CD4-positive, CD25-positive, alpha-beta regulatory T cell (primary cell): ENCODE data around the gene TMEM258. TPM values are rescaled to one million over a fixed set of nuclear protein-coding genes. Genes with fewer than 3 reads are reported as not detected.
A peak's percentile ranks its signal among the peaks of the same experiment; 100 is the strongest.

Source experiments
- ATAC-seq, 2 donors: fragments of 150-1000 bp; cut with Tn5 transposase; one replicate each; pipeline ENCODE4 v1.10.0; 2021; ENCODE audit warnings: low read depth in 2 of 2, moderate number of reproducible peaks in 2 of 2, moderate library complexity in 1 of 2
- DNase-seq, 3 donors: peaks; one replicate each; pipeline versions ENCODE4 v3.0.0 to v3.0.0-alpha.2; 2012 to 2022; ENCODE audit warnings: mixed read lengths in 1 of 3
- H3K27ac ChIP-seq: one replicate; pipeline ENCODE4 v1.7.0; 2013; ENCODE audit warnings: mild to moderate bottlenecking, low read length; ENCODE audit not compliant: insufficient read depth, poor library complexity, severe bottlenecking
- H3K27me3 ChIP-seq: one replicate; pipeline ENCODE4 v1.7.0; 2013; ENCODE audit warnings: low read length; ENCODE audit not compliant: control insufficient read depth, insufficient read depth
- H3K36me3 ChIP-seq: one replicate; pipeline ENCODE4 v1.7.0; 2013; ENCODE audit warnings: mild to moderate bottlenecking, low read length, moderate library complexity; ENCODE audit not compliant: control insufficient read depth, insufficient read depth
- H3K4me1 ChIP-seq: 2 replicates; pipeline ENCODE4 v1.7.0; 2013; ENCODE audit warnings: mild to moderate bottlenecking, low read length; ENCODE audit not compliant: insufficient read depth, control insufficient read depth, poor library complexity, severe bottlenecking
- H3K4me3 ChIP-seq: one replicate; pipeline ENCODE4 v1.7.0; 2013; ENCODE audit warnings: low read depth, mild to moderate bottlenecking, low read length, moderate library complexity
- H3K9me3 ChIP-seq, 2 experiments: 1 replicate in 1 of 2; 2 replicates in 1 of 2; pipeline ENCODE4 v1.7.0; 2013; ENCODE audit warnings: low read length in 2 of 2, mild to moderate bottlenecking in 1 of 2, moderate library complexity in 1 of 2; ENCODE audit not compliant: control insufficient read depth in 2 of 2
- H3K27ac Mint-ChIP-seq, 3 donors: one replicate each; pipeline ENCODE4 v1.8.0; 2020 to 2022; ENCODE audit warnings: mild to moderate bottlenecking in 3 of 3, mixed read lengths in 3 of 3, moderate library complexity in 2 of 3
- H3K27me3 Mint-ChIP-seq: one replicate; pipeline ENCODE4 v1.8.0; 2022; ENCODE audit warnings: mild to moderate bottlenecking, mixed read lengths
- H3K36me3 Mint-ChIP-seq: one replicate; pipeline ENCODE4 v1.8.0; 2020; ENCODE audit warnings: mixed read lengths
- H3K4me1 Mint-ChIP-seq, 4 donors: one replicate each; pipeline ENCODE4 v1.8.0; 2020 to 2022; ENCODE audit warnings: mixed read lengths in 4 of 4, mild to moderate bottlenecking in 1 of 4
- H3K4me3 Mint-ChIP-seq, 4 donors: one replicate each; pipeline ENCODE4 v1.8.0; 2020 to 2022; ENCODE audit warnings: mild to moderate bottlenecking in 4 of 4, mixed read lengths in 4 of 4, moderate library complexity in 3 of 4
- H3K9me3 Mint-ChIP-seq, 7 donors: one replicate each; pipeline ENCODE4 v1.8.0; 2020 to 2022; ENCODE audit warnings: mixed read lengths in 7 of 7, mild to moderate bottlenecking in 3 of 7, moderate library complexity in 2 of 7
- polyA plus RNA-seq, 4 donors: library from polyadenylated mRNA; unstranded; fragments of 300-500 nt; fragmentation: Illumina TruSeq; gene quantifications; one replicate each; pipeline ENCODE4 v1.2.3, GENCODE V29; 2021
- total RNA-seq: library from RNA; stranded (reverse); gene quantifications from one replicate; pipeline ENCODE4 v1.2.3, GENCODE V29; 2022

TMEM258 gene
- total and polyA plus RNA-seq, 5 donors from 2014 or later, result 71.7 to 283 (median 219) TPM

DNA sequence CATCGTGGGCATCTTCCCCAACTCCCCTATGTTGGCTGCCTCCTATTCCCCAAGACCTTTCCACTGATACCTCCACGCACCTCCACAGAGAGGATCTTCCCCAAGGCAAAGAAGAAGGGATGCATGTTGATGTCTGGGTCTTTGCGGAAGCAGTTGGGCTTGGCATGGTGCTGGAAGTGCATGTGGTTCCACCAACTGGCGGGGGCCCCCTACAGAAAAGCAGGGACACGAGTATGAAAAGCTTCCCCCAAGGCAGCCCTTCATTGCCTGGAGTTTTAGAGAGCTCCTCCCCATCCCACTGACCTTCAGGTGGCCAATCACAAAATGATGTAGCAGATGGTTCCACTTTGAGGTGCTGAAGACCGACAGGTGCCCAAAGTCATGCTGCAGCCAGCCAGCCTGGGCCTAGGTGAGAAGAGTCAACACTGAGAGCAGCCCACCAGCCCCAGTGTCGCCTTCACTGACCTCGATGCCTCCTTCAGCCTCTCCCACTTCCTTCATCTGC is 18.3 kb upstream of the TMEM258 start:
- H3K4me3 ChIP-seq, result no peak overlapping the region
- DNase-seq (no peak), ATAC-seq (no peak)
- H3K27me3 Mint-ChIP-seq, result peaks cover 27% of the 10 kb centered on the region
- H3K9me3 ChIP-seq, result no peaks in the 10 kb centered on the region
- H3K4me1 ChIP-seq, result peaks cover 12% of the 10 kb centered on the region
- no peak overlapping the region for H3K27ac Mint-ChIP-seq
- no peaks in the 10 kb centered on the region for H3K36me3 ChIP-seq
- peaks cover 3% of the 10 kb centered on the region for H3K36me3 Mint-ChIP-seq
- H3K9me3 Mint-ChIP-seq, result no peaks in the 10 kb centered on the region
- no peaks in the 10 kb centered on the region for H3K27me3 ChIP-seq
- H3K4me1 Mint-ChIP-seq, result peaks cover 2 to 13% (median 5%) of the 10 kb centered on the region in 4 donors
- H3K27ac ChIP-seq, result no peak overlapping the region
- no peak overlapping the region for H3K4me3 Mint-ChIP-seq

DNA sequence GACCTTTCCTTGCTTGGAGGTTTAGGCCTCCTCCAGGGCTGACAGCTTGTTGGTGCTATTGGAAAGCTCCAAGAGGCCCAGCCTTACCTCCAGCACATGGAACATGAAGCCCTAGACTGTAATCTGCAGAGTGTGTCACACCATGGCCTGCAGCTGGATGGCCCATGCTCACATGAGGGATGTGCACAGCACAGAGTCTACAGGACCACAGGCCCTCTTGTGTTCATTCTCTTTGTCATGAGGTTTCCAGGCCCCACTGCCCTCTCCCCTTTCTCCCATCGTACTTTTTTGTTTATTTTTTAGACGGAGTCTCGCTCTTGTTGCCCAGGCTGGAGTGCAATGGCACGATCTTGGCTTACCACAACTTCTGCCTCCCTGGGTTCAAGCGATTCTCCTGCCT is 14.4 kb upstream of the TMEM258 start:
- no peak overlapping the region for H3K27ac ChIP-seq
- no peaks in the 10 kb centered on the region for H3K9me3 ChIP-seq
- Mint-ChIP-seq H3K36me3 (peaks cover 13% of the 10 kb centered on the region), H3K27me3 (no peaks in the 10 kb centered on the region), H3K27ac (no peak overlapping the region), H3K9me3 (no peaks in the 10 kb centered on the region), H3K4me1 (peaks cover 0 to 6% (median 0%) of the 10 kb centered on the region in 4 donors), H3K4me3 (no peak overlapping the region)
- DNase-seq (no peak), ATAC-seq (no peak)
- H3K4me3 ChIP-seq, result no peak overlapping the region
- no peaks in the 10 kb centered on the region for H3K27me3 ChIP-seq
- H3K36me3 ChIP-seq, result no peaks in the 10 kb centered on the region
- no peaks in the 10 kb centered on the region for H3K4me1 ChIP-seq

DNA sequence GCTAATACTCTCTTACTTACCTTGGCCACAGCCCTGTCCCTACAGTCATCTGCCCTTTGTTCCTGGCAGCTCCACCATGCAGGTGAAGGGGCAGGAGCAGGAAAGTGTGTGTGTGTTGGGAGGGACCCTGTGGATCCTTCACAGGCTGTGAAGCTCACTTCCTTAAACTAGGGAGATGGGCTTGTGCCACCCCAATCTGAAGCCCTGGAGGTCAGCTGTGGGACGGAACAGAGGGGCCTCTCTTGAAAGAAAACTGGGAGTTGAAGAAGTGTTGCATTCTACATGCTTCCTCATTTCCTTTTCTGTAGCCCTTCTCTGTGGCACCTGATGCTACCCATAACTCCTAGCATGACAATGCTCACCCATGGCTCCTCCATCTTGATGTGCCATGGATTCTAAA is 12.7 kb upstream of the TMEM258 start:
- H3K27ac ChIP-seq, result no peak overlapping the region
- no peaks in the 10 kb centered on the region for H3K9me3 Mint-ChIP-seq
- H3K27me3 Mint-ChIP-seq, result no peaks in the 10 kb centered on the region
- peaks cover 17% of the 10 kb centered on the region for H3K36me3 Mint-ChIP-seq
- H3K4me3 Mint-ChIP-seq, result peak overlapping the region in 1 of 4 donors; percentile 16
- H3K27me3 ChIP-seq, result no peaks in the 10 kb centered on the region
- H3K4me1 ChIP-seq, result no peaks in the 10 kb centered on the region
- ATAC-seq, result no peak
- H3K9me3 ChIP-seq, result no peaks in the 10 kb centered on the region
- H3K4me1 Mint-ChIP-seq, result peaks cover 0 to 6% (median 0%) of the 10 kb centered on the region in 4 donors
- no peak for DNase-seq
- no peak overlapping the region for H3K4me3 ChIP-seq
- no peaks in the 10 kb centered on the region for H3K36me3 ChIP-seq
- peak overlapping the region in 1 of 3 donors; percentile 38 for H3K27ac Mint-ChIP-seq

DNA sequence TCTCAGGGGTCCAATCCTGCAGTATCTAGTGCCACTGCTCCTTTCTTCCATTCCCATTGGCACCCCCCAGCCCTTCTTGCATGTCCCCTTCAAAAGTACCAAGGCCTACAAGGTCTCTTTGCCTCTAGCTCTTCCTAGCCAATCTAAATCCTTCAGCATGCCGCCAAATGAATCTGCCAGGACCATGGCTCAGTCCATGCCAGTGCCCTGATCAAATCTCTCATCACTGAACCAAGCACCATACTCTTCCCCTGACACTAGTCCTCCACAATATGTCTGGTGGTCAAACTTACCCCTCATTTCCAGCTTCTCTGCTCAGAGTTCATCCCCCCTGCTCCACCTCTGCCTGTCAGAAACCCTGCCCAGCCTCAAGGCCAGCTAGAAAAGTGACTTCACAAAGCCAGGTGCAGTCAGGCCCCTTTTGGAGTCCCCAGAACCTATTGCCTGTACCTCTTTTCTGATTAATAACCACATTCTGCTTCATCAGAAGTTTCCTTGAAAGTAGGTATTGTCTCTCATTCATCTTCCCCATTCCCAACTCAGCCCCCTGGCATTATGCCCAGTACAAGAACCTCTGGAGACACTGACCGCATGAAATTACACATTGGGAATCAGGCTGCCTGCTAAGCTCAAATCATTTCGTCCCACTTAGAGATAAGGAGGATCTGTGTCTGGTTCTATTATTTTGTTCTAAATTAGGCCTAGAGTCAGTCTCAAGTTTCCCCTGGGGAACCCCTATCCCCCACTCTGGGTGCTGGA is 11.7 kb upstream of the TMEM258 start:
- DNase-seq (no peak), ATAC-seq (no peak)
- no peak overlapping the region for H3K4me3 ChIP-seq
- no peaks in the 10 kb centered on the region for H3K27me3 Mint-ChIP-seq
- H3K27ac ChIP-seq, result no peak overlapping the region
- H3K36me3 Mint-ChIP-seq, result peaks cover 17% of the 10 kb centered on the region
- H3K4me1 ChIP-seq, result no peaks in the 10 kb centered on the region
- H3K9me3 Mint-ChIP-seq, result no peaks in the 10 kb centered on the region
- H3K4me3 Mint-ChIP-seq, result no peak overlapping the region
- H3K27me3 ChIP-seq, result no peaks in the 10 kb centered on the region
- no peak overlapping the region for H3K27ac Mint-ChIP-seq
- H3K4me1 Mint-ChIP-seq, result peaks cover 0 to 5% (median 0%) of the 10 kb centered on the region in 4 donors
- no peaks in the 10 kb centered on the region for H3K36me3 ChIP-seq
- no peaks in the 10 kb centered on the region for H3K9me3 ChIP-seq

DNA sequence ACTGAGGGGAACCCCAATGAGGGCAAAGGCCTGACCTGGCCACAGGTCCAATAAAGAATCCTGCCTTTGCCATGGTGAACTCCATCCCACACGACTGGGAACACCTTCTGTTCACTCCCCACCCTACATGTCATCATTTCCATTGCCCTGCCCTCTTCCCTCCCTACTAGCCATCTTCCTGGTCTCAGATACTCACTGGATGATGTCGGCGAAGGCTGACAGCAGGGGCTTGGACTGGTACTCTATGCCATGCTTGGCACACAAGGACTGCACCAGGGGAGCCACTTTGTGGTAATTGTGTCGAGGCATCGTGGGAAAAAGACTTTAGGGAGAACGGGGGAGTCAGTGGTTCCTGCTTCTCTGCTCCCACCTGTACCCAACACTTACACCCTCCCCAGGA is 10.2 kb upstream of the TMEM258 start:
- Mint-ChIP-seq H3K9me3 (no peaks in the 10 kb centered on the region), H3K27me3 (no peaks in the 10 kb centered on the region), H3K36me3 (peaks cover 17% of the 10 kb centered on the region), H3K4me3 (no peak overlapping the region), H3K4me1 (no peaks in the 10 kb centered on the region), H3K27ac (no peak overlapping the region)
- ATAC-seq (no peak), DNase-seq (no peak)
- Histone ChIP-seq H3K4me3 (no peak overlapping the region), H3K36me3 (no peaks in the 10 kb centered on the region), H3K9me3 (no peaks in the 10 kb centered on the region), H3K4me1 (no peaks in the 10 kb centered on the region), H3K27me3 (no peaks in the 10 kb centered on the region), H3K27ac (no peak overlapping the region)

DNA sequence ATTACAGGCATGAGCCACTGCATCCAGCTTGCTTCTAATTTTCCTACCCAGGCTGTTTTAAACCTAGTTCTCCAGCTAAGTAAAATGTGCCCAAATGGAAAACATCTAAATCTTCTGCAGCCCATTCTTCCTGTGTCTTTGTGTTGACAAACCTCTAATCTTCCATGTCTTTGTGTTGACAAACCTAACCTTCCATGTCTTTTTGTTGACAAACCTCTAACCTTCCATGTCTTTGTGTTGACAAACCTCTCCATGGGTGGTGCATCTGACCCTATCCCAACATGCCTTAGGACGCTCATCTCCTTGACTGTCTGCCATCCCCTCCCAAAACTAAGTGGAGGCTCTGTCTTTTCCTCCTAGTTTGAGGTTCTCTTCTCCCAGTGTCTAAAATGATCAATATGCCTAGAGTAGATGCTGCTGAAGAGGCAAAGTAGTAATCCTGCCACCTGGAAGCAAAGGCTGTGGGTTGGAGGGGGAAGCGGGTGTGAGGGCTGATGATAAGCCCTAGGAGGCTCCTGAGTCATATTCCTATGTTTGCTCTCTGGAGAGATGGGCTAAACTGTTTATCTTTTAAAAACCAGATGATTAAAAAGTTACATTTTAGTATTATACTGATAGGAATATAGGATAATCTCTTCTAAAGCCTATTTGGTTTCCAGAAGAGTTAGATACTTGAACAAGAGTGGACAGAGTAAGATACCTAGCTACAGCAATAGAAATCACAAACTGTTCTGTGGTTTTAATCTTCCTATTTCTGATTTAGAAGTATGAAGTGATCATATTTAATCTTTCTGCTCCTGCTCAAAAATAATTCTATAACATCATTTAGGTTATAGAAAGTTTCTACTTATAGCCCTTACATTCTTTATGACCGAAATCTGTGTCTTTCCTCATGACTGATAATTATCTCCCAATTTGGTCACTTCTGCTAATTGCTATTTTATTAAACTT is 8.2 kb upstream of the TMEM258 start:
- Histone ChIP-seq H3K36me3 (peaks cover 8% of the 10 kb centered on the region), H3K27ac (no peak overlapping the region), H3K27me3 (no peaks in the 10 kb centered on the region), H3K4me1 (no peaks in the 10 kb centered on the region), H3K4me3 (no peak overlapping the region), H3K9me3 (no peaks in the 10 kb centered on the region)
- peaks cover 5 to 11% (median 8%) of the 10 kb centered on the region in 4 donors for H3K4me1 Mint-ChIP-seq
- ATAC-seq (no peak), DNase-seq (no peak)
- H3K27ac Mint-ChIP-seq, result peak overlapping the region in 2 of 3 donors; percentile 43 to 58
- H3K36me3 Mint-ChIP-seq, result peaks cover 22% of the 10 kb centered on the region
- H3K27me3 Mint-ChIP-seq, result no peaks in the 10 kb centered on the region
- no peaks in the 10 kb centered on the region for H3K9me3 Mint-ChIP-seq
- peak overlapping the region in 2 of 4 donors; percentile 16 to 39 for H3K4me3 Mint-ChIP-seq

DNA sequence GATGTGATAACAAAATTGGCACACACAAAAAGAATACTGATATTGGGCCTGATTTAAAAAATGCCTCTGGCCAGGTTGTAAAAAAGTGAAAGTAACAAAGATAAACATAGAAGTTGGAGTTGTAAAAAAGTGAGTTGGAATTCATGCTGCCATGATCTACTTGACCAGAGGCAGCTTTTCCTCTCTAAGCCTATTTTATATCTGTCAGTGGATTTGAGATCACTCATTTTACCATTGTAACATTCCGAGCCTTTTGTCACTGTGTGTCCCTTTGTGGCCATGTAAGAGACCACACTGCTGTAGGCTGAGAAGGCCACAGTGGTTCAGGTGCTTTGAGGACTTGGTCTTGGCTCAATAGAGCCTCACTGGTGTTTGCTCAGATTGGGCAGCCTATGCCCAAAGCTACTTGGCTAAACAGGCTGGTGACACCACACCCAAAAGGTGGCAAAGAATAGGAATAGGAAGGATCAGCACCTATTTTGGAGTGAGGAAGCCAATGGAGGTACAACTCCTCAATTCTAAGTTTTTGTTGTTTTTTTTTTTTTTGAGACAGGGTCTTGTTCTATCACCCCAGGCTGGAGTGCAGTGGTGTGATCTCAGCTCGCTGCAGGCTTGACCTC is 7.4 kb upstream of the TMEM258 start:
- H3K9me3 ChIP-seq, result no peaks in the 10 kb centered on the region
- ATAC-seq (no peak), DNase-seq (no peak)
- no peaks in the 10 kb centered on the region for H3K27me3 ChIP-seq
- no peak overlapping the region for H3K27ac ChIP-seq
- no peaks in the 10 kb centered on the region for H3K4me1 ChIP-seq
- peaks cover 22% of the 10 kb centered on the region for H3K36me3 Mint-ChIP-seq
- no peak overlapping the region for H3K4me3 ChIP-seq
- H3K27me3 Mint-ChIP-seq, result no peaks in the 10 kb centered on the region
- peaks cover 5 to 11% (median 8%) of the 10 kb centered on the region in 4 donors for H3K4me1 Mint-ChIP-seq
- H3K4me3 Mint-ChIP-seq, result no peak overlapping the region
- H3K27ac Mint-ChIP-seq, result no peak overlapping the region
- H3K36me3 ChIP-seq, result peaks cover 9% of the 10 kb centered on the region
- H3K9me3 Mint-ChIP-seq, result no peaks in the 10 kb centered on the region
